Measurements from ENCODE around the gene FANCC.

FANCC gene

DNA sequence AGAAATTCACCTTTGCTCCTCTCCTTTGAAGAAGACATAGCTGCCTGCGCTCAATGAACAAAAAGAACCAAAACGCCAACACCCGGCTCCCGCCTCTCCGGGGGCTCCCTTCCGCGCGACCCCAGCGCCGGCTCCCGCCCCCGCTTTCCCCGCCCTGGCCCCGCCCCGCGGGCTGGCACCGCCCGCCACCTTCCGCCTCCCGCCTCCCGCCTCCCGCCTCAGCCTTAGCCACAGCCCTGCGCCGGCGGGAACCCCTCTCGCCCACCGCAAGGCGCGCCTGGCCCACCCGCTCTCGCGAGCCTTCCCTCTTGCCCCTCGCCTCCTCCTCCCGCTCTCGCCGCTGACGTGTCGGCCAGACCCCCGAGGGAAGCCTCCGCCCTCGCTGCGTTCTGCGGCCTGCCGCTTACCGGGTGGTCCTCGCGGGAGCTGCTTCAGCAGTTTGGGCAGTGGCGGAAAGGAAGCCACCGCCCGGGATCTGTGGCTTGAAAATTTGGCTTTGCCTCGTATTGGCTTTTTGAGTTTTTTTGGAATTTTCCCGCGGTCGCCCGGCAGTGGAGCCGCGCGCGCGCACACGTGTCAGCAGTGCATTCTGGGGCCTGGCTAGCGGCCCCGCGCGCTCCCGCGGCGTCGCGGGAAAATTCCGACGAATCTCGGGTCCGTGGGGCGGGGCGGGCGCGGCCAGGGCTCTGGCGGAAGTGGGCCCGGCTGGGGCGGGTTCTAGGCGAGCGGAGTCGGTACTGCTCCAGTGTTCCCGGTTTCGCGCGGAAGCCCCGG is at the start of gene FANCC:
Gene FANCC, minus strand, starts transcription at position 591 of the 774 bp plus-strand sequence. CDS start 68,418 bp downstream, outside the sequence.
- Histone ChIP-seq H3K4me1 (ENCODE audit: insufficient read depth, insufficient read length) (no peaks in the 10 kb centered on the region), H3K4me3 (ENCODE audit: insufficient read length, low read depth) (peak within 1 kb of the TSS; percentile 77), H3K9ac (ENCODE audit: insufficient read length, low read depth) (peak within 1 kb of the TSS; percentile 95), H3K27me3 (ENCODE audit: insufficient read depth, insufficient read length) (no peaks in the 10 kb centered on the region), H3K9me3 (ENCODE audit: insufficient read depth, low read length) (peaks cover 4% of the 10 kb centered on the region; the same call in 1 of the 2 replicates), H3K36me3 (ENCODE audit: insufficient read depth, insufficient read length, low read length) (peaks cover 11% of the 10 kb centered on the region)
- no peak for TF ChIP-seq ZNF274 (IDR thresholded peaks at IDR 0.05; ENCODE audit: low read depth, low read length)
- no peak for TF ChIP-seq SUZ12 (IDR thresholded peaks at IDR 0.05; ENCODE audit: extremely low read depth, insufficient read depth, insufficient read length)
- no peak for TF ChIP-seq YY1 (IDR thresholded peaks at IDR 0.05; ENCODE audit: insufficient read depth, insufficient read length)
- peak; percentile 94 for DNase-seq (ENCODE audit: low read depth, low spot score)

GRCh38 chr9:95366731-95367325 is 49.3 kb upstream of the FANCC start:
- Histone ChIP-seq H3K4me3 (ENCODE audit: insufficient read length, low read depth) (no peak overlapping the region), H3K36me3 (ENCODE audit: insufficient read depth, insufficient read length, low read length) (no peaks in the 10 kb centered on the region), H3K9ac (ENCODE audit: insufficient read length, low read depth) (no peak overlapping the region), H3K9me3 (ENCODE audit: insufficient read depth, low read length) (peaks cover 12% of the 10 kb centered on the region; the same call in 1 of the 2 replicates), H3K27me3 (ENCODE audit: insufficient read depth, insufficient read length) (no peaks in the 10 kb centered on the region), H3K4me1 (ENCODE audit: insufficient read depth, insufficient read length) (peaks cover 2% of the 10 kb centered on the region)
- DNase-seq (ENCODE audit: low read depth, low spot score) = peak; percentile 51
- no peak for TF ChIP-seq YY1 (IDR thresholded peaks at IDR 0.05; ENCODE audit: insufficient read depth, insufficient read length)
- no peak for TF ChIP-seq SUZ12 (IDR thresholded peaks at IDR 0.05; ENCODE audit: extremely low read depth, insufficient read depth, insufficient read length)
- no peak for TF ChIP-seq ZNF274 (IDR thresholded peaks at IDR 0.05; ENCODE audit: low read depth, low read length)

GRCh38 chr9:95365766-95366165 is 48.3 kb upstream of the FANCC start:
- no peak for DNase-seq (ENCODE audit: low read depth, low spot score)
- H3K9ac ChIP-seq (ENCODE audit: insufficient read length, low read depth) = no peak overlapping the region
- H3K4me3 ChIP-seq (ENCODE audit: insufficient read length, low read depth) = no peak overlapping the region
- peaks cover 12% of the 10 kb centered on the region; the same call in 1 of the 2 replicates for H3K9me3 ChIP-seq (ENCODE audit: insufficient read depth, low read length)
- H3K27me3 ChIP-seq (ENCODE audit: insufficient read depth, insufficient read length) = no peaks in the 10 kb centered on the region
- H3K36me3 ChIP-seq (ENCODE audit: insufficient read depth, insufficient read length, low read length) = no peaks in the 10 kb centered on the region
- peaks cover 2% of the 10 kb centered on the region for H3K4me1 ChIP-seq (ENCODE audit: insufficient read depth, insufficient read length)
- no peak for TF ChIP-seq ZNF274 (IDR thresholded peaks at IDR 0.05; ENCODE audit: low read depth, low read length)
- TF ChIP-seq YY1 (IDR thresholded peaks at IDR 0.05; ENCODE audit: insufficient read depth, insufficient read length) = no peak
- no peak for TF ChIP-seq SUZ12 (IDR thresholded peaks at IDR 0.05; ENCODE audit: extremely low read depth, insufficient read depth, insufficient read length)

- Histone ChIP-seq H3K36me3 (ENCODE audit: insufficient read depth, insufficient read length, low read length) (no peaks in the 10 kb centered on the region), H3K4me1 (ENCODE audit: insufficient read depth, insufficient read length) (peaks cover 2% of the 10 kb centered on the region), H3K4me3 (ENCODE audit: insufficient read length, low read depth) (no peak overlapping the region), H3K9ac (ENCODE audit: insufficient read length, low read depth) (no peak overlapping the region), H3K9me3 (ENCODE audit: insufficient read depth, low read length) (no peaks in the 10 kb centered on the region), H3K27me3 (ENCODE audit: insufficient read depth, insufficient read length) (no peaks in the 10 kb centered on the region)
- TF ChIP-seq ZNF274 (IDR thresholded peaks at IDR 0.05; ENCODE audit: low read depth, low read length) = no peak
- no peak for TF ChIP-seq SUZ12 (IDR thresholded peaks at IDR 0.05; ENCODE audit: extremely low read depth, insufficient read depth, insufficient read length)
- no peak for TF ChIP-seq YY1 (IDR thresholded peaks at IDR 0.05; ENCODE audit: insufficient read depth, insufficient read length)
- DNase-seq (ENCODE audit: low read depth, low spot score) = no peak
Observed at GRCh38 chr9:95363051-95363841, 45.7 kb upstream of the FANCC start.

DNA sequence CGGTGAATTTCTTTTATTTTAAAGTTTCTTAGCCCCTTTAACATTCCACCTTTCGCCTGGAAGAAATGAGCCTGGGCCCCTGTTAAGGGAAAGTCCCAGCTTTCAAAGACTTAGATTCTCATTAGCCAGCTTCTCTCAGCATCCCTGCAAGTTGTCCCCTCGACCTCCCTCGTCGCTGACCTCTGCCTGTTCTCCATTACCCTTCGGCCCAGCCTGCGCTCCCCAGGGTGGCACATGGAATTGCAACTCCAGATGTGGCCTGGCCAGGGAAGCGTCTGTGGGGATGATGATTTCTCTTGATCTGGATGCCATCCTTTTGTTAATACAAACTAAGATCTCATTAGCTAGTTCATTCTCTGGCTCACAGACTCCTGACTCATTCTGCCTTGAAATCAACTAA is 43.4 kb upstream of the FANCC start:
- H3K9me3 ChIP-seq (ENCODE audit: insufficient read depth, low read length) = no peaks in the 10 kb centered on the region
- no peaks in the 10 kb centered on the region for H3K27me3 ChIP-seq (ENCODE audit: insufficient read depth, insufficient read length)
- no peak for TF ChIP-seq ZNF274 (IDR thresholded peaks at IDR 0.05; ENCODE audit: low read depth, low read length)
- TF ChIP-seq SUZ12 (IDR thresholded peaks at IDR 0.05; ENCODE audit: extremely low read depth, insufficient read depth, insufficient read length) = no peak
- TF ChIP-seq YY1 (IDR thresholded peaks at IDR 0.05; ENCODE audit: insufficient read depth, insufficient read length) = no peak
- no peak for DNase-seq (ENCODE audit: low read depth, low spot score)
- no peaks in the 10 kb centered on the region for H3K36me3 ChIP-seq (ENCODE audit: insufficient read depth, insufficient read length, low read length)
- no peak overlapping the region for H3K9ac ChIP-seq (ENCODE audit: insufficient read length, low read depth)
- no peak overlapping the region for H3K4me3 ChIP-seq (ENCODE audit: insufficient read length, low read depth)
- no peaks in the 10 kb centered on the region for H3K4me1 ChIP-seq (ENCODE audit: insufficient read depth, insufficient read length)

DNA sequence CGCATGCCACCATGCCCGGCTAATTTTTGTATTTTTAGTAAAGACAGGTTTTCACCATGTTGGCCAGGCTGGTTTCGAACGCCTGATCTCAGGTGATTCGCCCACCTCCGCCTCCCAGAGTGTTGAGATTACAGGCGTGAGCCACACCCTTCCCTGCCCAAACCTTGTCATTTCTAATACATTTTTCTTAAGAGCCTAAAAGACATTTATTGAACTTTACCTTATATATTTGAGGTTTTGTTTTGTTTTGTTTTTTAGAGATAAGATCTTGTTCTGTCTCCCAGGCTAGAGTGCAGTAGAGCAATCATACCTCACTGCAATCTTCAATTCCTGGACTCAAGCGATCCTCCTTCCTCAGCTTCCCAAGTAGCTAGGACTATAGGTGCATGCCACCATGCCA is 39.8 kb upstream of the FANCC start:
- Histone ChIP-seq H3K36me3 (ENCODE audit: insufficient read depth, insufficient read length, low read length) (no peaks in the 10 kb centered on the region), H3K4me1 (ENCODE audit: insufficient read depth, insufficient read length) (no peaks in the 10 kb centered on the region), H3K9me3 (ENCODE audit: insufficient read depth, low read length) (no peaks in the 10 kb centered on the region), H3K9ac (ENCODE audit: insufficient read length, low read depth) (no peak overlapping the region), H3K4me3 (ENCODE audit: insufficient read length, low read depth) (no peak overlapping the region), H3K27me3 (ENCODE audit: insufficient read depth, insufficient read length) (no peaks in the 10 kb centered on the region)
- DNase-seq (ENCODE audit: low read depth, low spot score) = no peak
- TF ChIP-seq YY1 (IDR thresholded peaks at IDR 0.05; ENCODE audit: insufficient read depth, insufficient read length) (no peak), SUZ12 (IDR thresholded peaks at IDR 0.05; ENCODE audit: extremely low read depth, insufficient read depth, insufficient read length) (no peak), ZNF274 (IDR thresholded peaks at IDR 0.05; ENCODE audit: low read depth, low read length) (no peak)
